IMR-90 (cell line): Measurements from ENCODE around the gene SIRT7. TPM values are rescaled to one million over a fixed set of nuclear protein-coding genes. Genes with fewer than 3 reads are reported as not detected.

Source experiments
- ATAC-seq: fragments of 200-7000 bp; cut with Tn5 transposase; 2 replicates; pipeline ENCODE4 v1.9.1; 2020; ENCODE audit warnings: low read depth, mild to moderate bottlenecking, moderate library complexity
- BruUV-seq: library from RNA; stranded (reverse); fragments of 400-500 nt; replicated peaks from 2 replicates; lab custom pipeline; 2021; lab: Mats Ljungman, UMichigan
- CTCF ChIA-PET: fragments of 300-600 bp; formaldehyde crosslinking; extraction: SDS; loops from one replicate; lab custom pipeline; 2021; ENCODE audit warnings: antibody characterized with exemption; lab: Yijun Ruan, JAX
- POLR2A ChIA-PET: fragments of 300-600 bp; sonication (Branson Sonifier 250); formaldehyde crosslinking; loops from one replicate; lab custom pipeline; 2022; ENCODE audit warnings: antibody characterized with exemption; ENCODE audit not compliant: unreplicated experiment; lab: Charles Lee
- DNase-seq: peaks from one replicate; pipeline ENCODE4 v3.0.0; 2013
- H2AFZ ChIP-seq: replicated peaks from 2 replicates; pipeline ENCODE3; 2013; ENCODE audit warnings: low read length, mild to moderate bottlenecking; ENCODE audit not compliant: poor library complexity
- H2AK5ac ChIP-seq: 2 replicates; pipeline ENCODE4 v1.6.1; 2013; ENCODE audit warnings: low read depth, low read length, inconsistent platforms
- H2AK9ac ChIP-seq: replicated peaks from 2 replicates; pipeline ENCODE3; 2013; ENCODE audit warnings: mild to moderate bottlenecking, low read depth, low read length, moderate library complexity; ENCODE audit not compliant: poor library complexity
- H2BK120ac ChIP-seq: 2 replicates; pipeline ENCODE4 v1.6.1; 2013; ENCODE audit warnings: low read depth, low read length, inconsistent platforms
- H2BK15ac ChIP-seq: 3 replicates; pipeline ENCODE4 v1.6.1; 2013; ENCODE audit warnings: low read depth, low read length, inconsistent platforms
- H2BK20ac ChIP-seq: 2 replicates; pipeline ENCODE4 v1.6.1; 2013; ENCODE audit warnings: low read depth, mild to moderate bottlenecking, inconsistent platforms, low read length, moderate library complexity
- H2BK5ac ChIP-seq: 2 replicates; pipeline ENCODE4 v1.6.1; 2013; ENCODE audit warnings: mild to moderate bottlenecking, low read depth, low read length, inconsistent platforms; ENCODE audit not compliant: poor library complexity, severe bottlenecking
- H3K14ac ChIP-seq: replicated peaks from 2 replicates; pipeline ENCODE4 v1.6.1; 2013; ENCODE audit warnings: low read depth, low read length, inconsistent platforms
- H3K18ac ChIP-seq: 2 replicates; pipeline ENCODE4 v1.6.1; 2013; ENCODE audit warnings: low read depth, low read length, control low read depth
- H3K23ac ChIP-seq: 2 replicates; pipeline ENCODE4 v1.6.1; 2013; ENCODE audit warnings: low read depth, low read length, inconsistent platforms
- H3K27ac ChIP-seq: 2 replicates; pipeline ENCODE4 v1.5.1; 2013; ENCODE audit warnings: mild to moderate bottlenecking, control low read depth, low read length; ENCODE audit not compliant: insufficient read depth
- H3K27me3 ChIP-seq: 2 replicates; pipeline ENCODE4 v1.6.1; 2013; ENCODE audit warnings: low read length; ENCODE audit not compliant: control insufficient read depth, insufficient read depth
- H3K36me3 ChIP-seq: 2 replicates; pipeline ENCODE4 v1.6.1; 2013; ENCODE audit warnings: low read length, mixed read lengths; ENCODE audit not compliant: control insufficient read depth, insufficient read depth
- H3K4ac ChIP-seq: 2 replicates; pipeline ENCODE4 v1.6.1; 2013; ENCODE audit warnings: low read depth, low read length, inconsistent platforms
- H3K4me1 ChIP-seq: 2 replicates; pipeline ENCODE4 v1.6.1; 2013; ENCODE audit warnings: low read length, mixed read lengths; ENCODE audit not compliant: control insufficient read depth, insufficient read depth
- H3K4me2 ChIP-seq: 2 replicates; pipeline ENCODE4 v1.6.1; 2013; ENCODE audit warnings: low read depth, mild to moderate bottlenecking, control low read depth, low read length, moderate library complexity
- H3K4me3 ChIP-seq: 2 replicates; pipeline ENCODE4 v1.5.1; 2013; ENCODE audit warnings: low read depth, mild to moderate bottlenecking, control low read depth, low read length, moderate library complexity; ENCODE audit not compliant: insufficient read depth
- H3K56ac ChIP-seq: 2 replicates; pipeline ENCODE4 v1.6.1; 2013; ENCODE audit warnings: low read length, inconsistent platforms; ENCODE audit not compliant: insufficient read depth; ENCODE audit errors: extremely low read depth
- H3K79me1 ChIP-seq, 2 experiments: 2 replicates each; pipeline ENCODE4 v1.6.1; 2013; ENCODE audit warnings: low read length in 2 of 2, inconsistent platforms in 1 of 2, low read depth in 1 of 2
- H3K9ac ChIP-seq: 2 replicates; pipeline ENCODE4 v1.6.1; 2013; ENCODE audit warnings: low read depth, low read length, control low read depth
- H3K9me1 ChIP-seq: 2 replicates; pipeline ENCODE4 v1.6.1; 2013; ENCODE audit warnings: low read length, inconsistent platforms; ENCODE audit not compliant: insufficient read depth
- H3K9me3 ChIP-seq: 2 replicates; pipeline ENCODE4 v1.6.1; 2013; ENCODE audit warnings: low read length; ENCODE audit not compliant: control insufficient read depth, insufficient read depth
- H4K20me1 ChIP-seq: 2 replicates; pipeline ENCODE4 v1.6.1; 2013; ENCODE audit warnings: low read length, inconsistent platforms; ENCODE audit not compliant: insufficient read depth
- H4K5ac ChIP-seq: 2 replicates; pipeline ENCODE4 v1.6.1; 2013; ENCODE audit warnings: mild to moderate bottlenecking, low read depth, low read length, control low read depth
- H4K8ac ChIP-seq, 2 experiments: 2 replicates each; pipeline ENCODE4 v1.6.1; 2013; ENCODE audit warnings: low read depth in 2 of 2, low read length in 2 of 2, control low read depth in 1 of 2, inconsistent platforms in 1 of 2
- H4K91ac ChIP-seq: 2 replicates; pipeline ENCODE4 v1.6.1; 2013; ENCODE audit warnings: low read depth, low read length, inconsistent platforms; ENCODE audit not compliant: insufficient read depth
- BHLHE40 ChIP-seq: fragments of 150-350 bp; IDR thresholded peaks from 2 replicates; pipeline ENCODE4 v1.6.1; 2016; ENCODE audit warnings: mild to moderate bottlenecking, low read depth, low read length
- MAFK ChIP-seq: IDR thresholded peaks from 2 replicates; pipeline ENCODE4 v1.6.1; 2012; ENCODE audit warnings: low read depth, low read length, improper control_type of control experiment
- MAZ ChIP-seq: IDR thresholded peaks from 2 replicates; pipeline ENCODE4 v1.6.1; 2012; ENCODE audit warnings: low read depth, mild to moderate bottlenecking, low read length, improper control_type of control experiment, moderate library complexity, borderline replicate concordance
- NFE2L2 ChIP-seq: fragments of 150-350 bp; IDR thresholded peaks from 2 replicates; pipeline ENCODE4 v1.6.1; 2016; ENCODE audit warnings: low read depth, mild to moderate bottlenecking, low read length
- POLR2A ChIP-seq: IDR thresholded peaks from 2 replicates; pipeline ENCODE4 v1.6.1; 2012; ENCODE audit warnings: mild to moderate bottlenecking, low read depth, low read length
- RAD21 ChIP-seq: IDR thresholded peaks from 2 replicates; pipeline ENCODE4 v1.6.1; 2012; ENCODE audit warnings: low read length, improper control_type of control experiment
- RCOR1 ChIP-seq: IDR thresholded peaks from 2 replicates; pipeline ENCODE4 v1.6.1; 2012; ENCODE audit warnings: mild to moderate bottlenecking, low read length, improper control_type of control experiment; ENCODE audit not compliant: insufficient replicate concordance
- RFX5 ChIP-seq: IDR thresholded peaks from 2 replicates; pipeline ENCODE4 v1.8.0; 2012; ENCODE audit warnings: low read depth, mild to moderate bottlenecking, low read length, moderate library complexity
- SMC3 ChIP-seq: fragments of 150-350 bp; IDR thresholded peaks from 2 replicates; pipeline ENCODE4 v1.6.1; 2016; ENCODE audit warnings: low read depth, mild to moderate bottlenecking, antibody characterized with exemption, low read length, moderate library complexity
- WGBS, 2 experiments: methylation state at CpG; one replicate each; pipeline versions ENCODE4 v1.1.5 to v1.1.7; 2013; ENCODE audit warnings: missing lambda C conversion rate in 2 of 2; ENCODE audit not compliant: insufficient read length in 1 of 2; ENCODE audit errors: extremely low coverage in 2 of 2; 5-methylcytosine and 5-hydroxymethylcytosine counted together
- dilution Hi-C: fragments of 300-500 bp; cut with HindIII; formaldehyde crosslinking; loops from one replicate; pipeline ENCODE4 v1.14.3; 2018; ENCODE audit warnings: low sequenced_read_pairs; ENCODE audit not compliant: unreplicated experiment
- in situ Hi-C: fragments of 300-500 bp; cut with MboI; formaldehyde crosslinking; loops from 3 replicates; pipeline ENCODE4 v1.14.3; 2019; ENCODE audit warnings: low sequenced_read_pairs, inconsistent platforms, mixed read lengths
- intact Hi-C: fragments of 100-400 bp; cut with micrococcal nuclease; formaldehyde crosslinking; loops from 2 replicates; pipeline ENCODE4 v1.10.0; 2022
- polyA plus RNA-seq, 3 experiments: library from polyadenylated mRNA; depleted of rRNA; stranded (reverse); fragments of >200 nt; gene quantifications; 2 replicates each; pipeline ENCODE4 v1.2.3, GENCODE V29; 2012; ENCODE audit warnings: low replicate concordance in 1 of 3
- total RNA-seq: library from RNA; depleted of rRNA; stranded (reverse); fragments of >200 nt; gene quantifications from 2 replicates; pipeline ENCODE4 v1.2.3, GENCODE V29; 2012
- TF ChIP-seq, protein P1 (sequence below): fragments of 150-350 bp; IDR thresholded peaks from 2 replicates; pipeline ENCODE4 v1.6.1; 2017; ENCODE audit warnings: mild to moderate bottlenecking, antibody characterized with exemption, low read length, low read depth
- TF ChIP-seq, protein P2 (sequence below): fragments of 150-350 bp; IDR thresholded peaks from 2 replicates; pipeline ENCODE4 v1.6.1; 2016; ENCODE audit warnings: low read depth, mild to moderate bottlenecking, low read length, moderate library complexity, borderline replicate concordance
- TF ChIP-seq, protein P3 (sequence below): conservative IDR thresholded peaks from 2 replicates; pipeline ENCODE4 v1.5.1; 2012; ENCODE audit warnings: mild to moderate bottlenecking, low read depth, low read length, improper control_type of control experiment

Gene SIRT7
- total and polyA plus RNA-seq, 2 of the 4 experiments (the other 2 are of a cell fraction), result 14.5 to 19.8 TPM

DNA sequence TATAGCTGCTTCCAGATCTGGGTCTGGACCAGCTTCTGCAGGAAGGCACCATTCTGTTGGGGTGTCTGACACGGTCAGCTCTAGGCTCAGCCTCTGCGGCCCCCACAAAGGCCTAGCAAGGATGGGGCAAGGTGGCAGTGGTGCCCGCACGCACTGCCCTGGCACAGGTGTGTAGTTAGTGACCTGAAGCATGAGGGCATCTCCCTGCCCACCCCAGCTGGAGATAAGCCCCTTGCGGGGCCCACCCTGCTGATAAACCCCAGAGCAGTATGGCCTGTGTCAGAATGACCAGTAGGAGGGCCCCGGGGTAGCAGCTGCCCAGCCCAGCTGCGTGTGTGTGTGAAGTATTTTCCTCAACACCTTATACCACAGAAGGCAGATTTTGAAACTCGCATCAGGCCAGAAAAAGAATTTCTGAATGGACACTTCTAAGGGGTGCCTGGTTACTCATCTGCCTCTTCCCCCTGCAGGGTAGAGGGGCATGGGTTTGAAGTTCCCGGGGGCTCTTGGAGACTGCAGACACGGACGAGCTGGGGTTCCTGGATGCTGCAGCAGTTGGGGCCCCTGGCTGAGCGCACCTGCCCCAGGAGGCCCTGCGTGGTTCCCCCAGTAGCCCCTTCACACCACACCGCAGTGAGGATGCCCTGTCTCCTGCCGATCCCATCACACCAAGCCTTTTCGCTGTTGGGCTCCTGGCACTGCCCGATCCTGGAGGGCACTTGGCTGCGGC lies 51.4 kb downstream of the SIRT7 start:
- Histone ChIP-seq H3K4me2 (no peak overlapping the region), H3K9me3 (no peaks in the 10 kb centered on the region), H3K4me3 (no peak overlapping the region), H3K56ac (no peak overlapping the region), H2BK15ac (no peak overlapping the region), H3K79me1 (peaks cover 18 to 79% of the 10 kb centered on the region in 2 experiments; a peak in 3 of 4 replicates), H4K91ac (no peak overlapping the region), H4K20me1 (peaks cover 55% of the 10 kb centered on the region), H3K27ac (peak overlapping the region; percentile 81), H2BK120ac (no peak overlapping the region), H4K8ac (peak overlapping the region; percentile 28 to 66; a peak in 2 of 4 replicates), H3K9me1 (peaks cover 11% of the 10 kb centered on the region; the same call in 1 of the 2 replicates), H2BK5ac (peak overlapping the region; percentile 95), H2AK5ac (no peak overlapping the region), H3K14ac (no peak overlapping the region), H3K36me3 (peaks cover 46% of the 10 kb centered on the region), H3K23ac (no peak overlapping the region), H3K9ac (no peak overlapping the region), H4K5ac (no peak overlapping the region), H3K18ac (no peak overlapping the region), H2AK9ac (peak overlapping the region; percentile 98), H3K4me1 (peaks cover 31% of the 10 kb centered on the region), H3K27me3 (no peaks in the 10 kb centered on the region), H2BK20ac (no peak overlapping the region), H3K4ac (peak overlapping the region; percentile 95; the same call in 1 of the 2 replicates), H2AFZ (peak overlapping the region; percentile 40)
- 92% methylated on average over 7 of the region's 18 CpGs; no CpG with 5 or more reads in 1 of the 2 experiments for WGBS, 2 experiments
- DNase-seq (no peak), ATAC-seq (no peak)
- intact Hi-C loops, result no loop called here
- CTCF ChIA-PET, result no interaction called here
- dilution Hi-C loops, result no loop called here
- no TSS peak for BruUV-seq
- TF ChIP-seq MAFK (no peak), SMC3 (no peak), MAZ (no peak), NFE2L2 (no peak), RFX5 (no peak), BHLHE40 (no peak), RAD21 (no peak), RCOR1 (no peak), POLR2A (no peak; the same call in 1 of the 2 replicates)
- TF ChIP-seq, protein P1, sequence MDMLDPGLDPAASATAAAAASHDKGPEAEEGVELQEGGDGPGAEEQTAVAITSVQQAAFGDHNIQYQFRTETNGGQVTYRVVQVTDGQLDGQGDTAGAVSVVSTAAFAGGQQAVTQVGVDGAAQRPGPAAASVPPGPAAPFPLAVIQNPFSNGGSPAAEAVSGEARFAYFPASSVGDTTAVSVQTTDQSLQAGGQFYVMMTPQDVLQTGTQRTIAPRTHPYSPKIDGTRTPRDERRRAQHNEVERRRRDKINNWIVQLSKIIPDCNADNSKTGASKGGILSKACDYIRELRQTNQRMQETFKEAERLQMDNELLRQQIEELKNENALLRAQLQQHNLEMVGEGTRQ, result no peak
- TF ChIP-seq, protein P2, sequence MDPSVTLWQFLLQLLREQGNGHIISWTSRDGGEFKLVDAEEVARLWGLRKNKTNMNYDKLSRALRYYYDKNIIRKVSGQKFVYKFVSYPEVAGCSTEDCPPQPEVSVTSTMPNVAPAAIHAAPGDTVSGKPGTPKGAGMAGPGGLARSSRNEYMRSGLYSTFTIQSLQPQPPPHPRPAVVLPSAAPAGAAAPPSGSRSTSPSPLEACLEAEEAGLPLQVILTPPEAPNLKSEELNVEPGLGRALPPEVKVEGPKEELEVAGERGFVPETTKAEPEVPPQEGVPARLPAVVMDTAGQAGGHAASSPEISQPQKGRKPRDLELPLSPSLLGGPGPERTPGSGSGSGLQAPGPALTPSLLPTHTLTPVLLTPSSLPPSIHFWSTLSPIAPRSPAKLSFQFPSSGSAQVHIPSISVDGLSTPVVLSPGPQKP, result no peak
- TF ChIP-seq, protein P3, sequence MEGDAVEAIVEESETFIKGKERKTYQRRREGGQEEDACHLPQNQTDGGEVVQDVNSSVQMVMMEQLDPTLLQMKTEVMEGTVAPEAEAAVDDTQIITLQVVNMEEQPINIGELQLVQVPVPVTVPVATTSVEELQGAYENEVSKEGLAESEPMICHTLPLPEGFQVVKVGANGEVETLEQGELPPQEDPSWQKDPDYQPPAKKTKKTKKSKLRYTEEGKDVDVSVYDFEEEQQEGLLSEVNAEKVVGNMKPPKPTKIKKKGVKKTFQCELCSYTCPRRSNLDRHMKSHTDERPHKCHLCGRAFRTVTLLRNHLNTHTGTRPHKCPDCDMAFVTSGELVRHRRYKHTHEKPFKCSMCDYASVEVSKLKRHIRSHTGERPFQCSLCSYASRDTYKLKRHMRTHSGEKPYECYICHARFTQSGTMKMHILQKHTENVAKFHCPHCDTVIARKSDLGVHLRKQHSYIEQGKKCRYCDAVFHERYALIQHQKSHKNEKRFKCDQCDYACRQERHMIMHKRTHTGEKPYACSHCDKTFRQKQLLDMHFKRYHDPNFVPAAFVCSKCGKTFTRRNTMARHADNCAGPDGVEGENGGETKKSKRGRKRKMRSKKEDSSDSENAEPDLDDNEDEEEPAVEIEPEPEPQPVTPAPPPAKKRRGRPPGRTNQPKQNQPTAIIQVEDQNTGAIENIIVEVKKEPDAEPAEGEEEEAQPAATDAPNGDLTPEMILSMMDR, result no peak
- in situ Hi-C loops, result no loop called here
- POLR2A ChIA-PET, result interaction anchor here (0.9 kb wide), 1 partner anchor 150 kb away, joined by 12 read pairs; no protein-coding TSS in a partner anchor
